ENCODE data around the gene SAMD4B.
A peak's percentile ranks its signal among the peaks of the same experiment; 100 is the strongest.
"Not testable (repeated sequence)": the region's sequence is repeated elsewhere in the genome, so short reads cannot be mapped to it uniquely, and the experiment has no call there.

Gene SAMD4B
- 38.5 to 42.0 reads per million in 2 donors for total RNA-seq

DNA sequence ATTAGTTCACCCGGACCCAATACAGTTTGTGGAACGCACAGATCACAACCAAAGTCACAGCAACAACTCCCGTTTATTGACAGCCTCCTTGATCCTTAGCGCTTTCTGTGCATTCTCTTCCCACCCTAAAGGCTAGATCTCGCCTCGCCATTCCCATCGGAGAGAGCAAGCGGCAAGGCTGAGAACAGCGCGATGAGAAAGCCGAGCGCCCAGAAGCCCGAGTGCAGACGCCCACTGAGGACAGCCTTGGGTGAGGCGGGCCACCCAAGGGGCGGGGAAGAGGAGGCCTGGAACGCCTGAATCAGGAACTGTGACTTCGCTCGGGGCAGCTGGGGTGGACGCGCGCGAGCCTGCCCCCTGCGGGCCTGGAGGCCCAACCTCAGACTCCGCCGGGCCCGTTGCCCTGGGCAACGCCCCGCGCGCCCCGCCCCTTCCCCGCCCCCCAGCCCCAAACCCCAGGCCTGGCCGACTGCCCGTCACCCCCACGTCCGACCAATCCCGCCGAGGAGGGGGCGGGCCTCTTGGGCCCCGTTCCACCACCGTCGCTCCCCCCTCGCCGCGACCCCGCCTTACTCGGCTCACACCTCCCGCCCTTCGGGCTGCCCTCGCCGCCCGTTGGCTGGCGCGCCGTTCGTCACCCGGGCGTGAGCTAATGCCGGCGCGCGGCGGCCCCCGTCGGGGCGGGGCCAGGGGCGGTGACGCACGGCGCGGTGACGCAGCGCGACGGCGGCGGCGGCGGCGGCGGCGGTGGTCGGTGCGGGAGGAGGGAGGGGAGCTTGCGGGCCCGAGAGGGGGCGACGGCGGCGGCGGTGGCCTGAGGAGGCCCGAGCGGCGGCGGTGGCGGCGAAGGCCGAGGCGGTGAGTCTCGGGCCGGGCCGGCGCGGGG is at the start of gene SAMD4B:
TSS of gene SAMD4B (plus strand) at position 703 of the 886 bp plus-strand sequence. CDS start 14,473 bp downstream, outside the sequence.
- peak; percentile 98 for DNase-seq

GRCh38 chr19:39293394-39293793 is 48.8 kb upstream of the SAMD4B start:
- DNase-seq: no peak

- no peak for DNase-seq
Observed at GRCh38 chr19:39296055-39296645, 46.1 kb upstream of the SAMD4B start, which contains the start of gene IFNL1. TSS of gene IFNL1 (plus strand) at chr19:39296407. CDS start at chr19:39296422, 15 bp downstream.

DNA sequence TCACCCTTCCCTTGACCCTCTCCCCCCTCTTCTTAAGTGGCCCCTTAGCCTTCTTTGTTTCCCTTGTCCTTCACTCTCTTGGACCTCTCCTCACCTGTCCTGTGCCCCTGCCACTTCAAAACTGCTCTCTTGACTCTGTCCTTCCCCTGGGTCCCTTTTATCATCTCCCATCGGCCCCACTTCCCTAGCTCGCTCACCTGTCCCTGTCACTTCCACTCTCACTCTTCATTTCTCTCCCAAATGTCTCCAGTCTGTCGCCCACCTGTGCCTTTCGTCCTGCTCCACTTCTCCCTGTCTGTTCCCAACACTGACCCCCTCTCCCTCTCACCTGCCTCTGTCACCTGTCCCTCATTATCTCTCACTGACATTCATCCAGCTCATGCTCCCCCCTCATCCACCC is 45.3 kb upstream of the SAMD4B start:
- DNase-seq: no peak

DNA sequence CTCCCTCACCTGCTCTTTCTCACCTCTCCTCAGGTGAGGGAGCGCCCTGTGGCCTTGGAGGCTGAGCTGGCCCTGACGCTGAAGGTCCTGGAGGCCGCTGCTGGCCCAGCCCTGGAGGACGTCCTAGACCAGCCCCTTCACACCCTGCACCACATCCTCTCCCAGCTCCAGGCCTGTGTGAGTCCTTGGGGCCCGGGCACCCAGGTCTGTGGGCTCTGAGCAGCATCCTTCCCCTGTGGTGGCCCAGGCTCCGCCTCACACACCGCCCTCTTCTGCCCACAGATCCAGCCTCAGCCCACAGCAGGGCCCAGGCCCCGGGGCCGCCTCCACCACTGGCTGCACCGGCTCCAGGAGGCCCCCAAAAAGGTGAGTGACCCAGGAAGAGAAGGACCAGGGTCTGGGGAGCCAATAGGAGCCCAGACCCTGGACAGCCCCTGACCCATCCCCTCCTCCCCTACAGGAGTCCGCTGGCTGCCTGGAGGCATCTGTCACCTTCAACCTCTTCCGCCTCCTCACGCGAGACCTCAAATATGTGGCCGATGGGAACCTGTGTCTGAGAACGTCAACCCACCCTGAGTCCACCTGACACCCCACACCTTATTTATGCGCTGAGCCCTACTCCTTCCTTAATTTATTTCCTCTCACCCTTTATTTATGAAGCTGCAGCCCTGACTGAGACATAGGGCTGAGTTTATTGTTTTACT is 44.1 kb upstream of the SAMD4B start:
- peak; percentile 43 for DNase-seq

GRCh38 chr19:39299404-39299803 is 42.8 kb upstream of the SAMD4B start:
- DNase-seq: no peak

- DNase-seq: no peak
Observed at GRCh38 chr19:39299832-39300231, 42.4 kb upstream of the SAMD4B start.

GRCh38 chr19:39301021-39301420 is 41.2 kb upstream of the SAMD4B start:
- DNase-seq: no peak

DNA sequence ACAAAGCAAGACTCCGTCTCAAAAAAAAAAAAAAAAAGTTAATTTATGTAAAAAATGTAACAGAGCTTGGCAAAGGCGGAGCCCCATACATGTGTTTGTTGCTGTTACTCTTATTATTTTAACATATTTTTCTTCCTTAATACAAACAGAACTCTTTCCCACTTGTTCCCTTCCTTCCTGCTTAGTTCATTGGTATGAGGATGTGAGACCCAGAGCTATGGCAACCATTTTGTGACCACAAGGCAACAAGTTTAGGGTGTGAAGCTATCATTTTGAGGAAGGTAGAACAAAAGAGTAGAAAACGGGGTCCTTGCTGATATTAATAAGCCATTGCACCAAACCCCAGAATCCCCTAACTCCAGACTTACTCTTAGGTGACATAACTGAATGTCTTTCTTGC is 40.7 kb upstream of the SAMD4B start:
- no peak for DNase-seq

DNA sequence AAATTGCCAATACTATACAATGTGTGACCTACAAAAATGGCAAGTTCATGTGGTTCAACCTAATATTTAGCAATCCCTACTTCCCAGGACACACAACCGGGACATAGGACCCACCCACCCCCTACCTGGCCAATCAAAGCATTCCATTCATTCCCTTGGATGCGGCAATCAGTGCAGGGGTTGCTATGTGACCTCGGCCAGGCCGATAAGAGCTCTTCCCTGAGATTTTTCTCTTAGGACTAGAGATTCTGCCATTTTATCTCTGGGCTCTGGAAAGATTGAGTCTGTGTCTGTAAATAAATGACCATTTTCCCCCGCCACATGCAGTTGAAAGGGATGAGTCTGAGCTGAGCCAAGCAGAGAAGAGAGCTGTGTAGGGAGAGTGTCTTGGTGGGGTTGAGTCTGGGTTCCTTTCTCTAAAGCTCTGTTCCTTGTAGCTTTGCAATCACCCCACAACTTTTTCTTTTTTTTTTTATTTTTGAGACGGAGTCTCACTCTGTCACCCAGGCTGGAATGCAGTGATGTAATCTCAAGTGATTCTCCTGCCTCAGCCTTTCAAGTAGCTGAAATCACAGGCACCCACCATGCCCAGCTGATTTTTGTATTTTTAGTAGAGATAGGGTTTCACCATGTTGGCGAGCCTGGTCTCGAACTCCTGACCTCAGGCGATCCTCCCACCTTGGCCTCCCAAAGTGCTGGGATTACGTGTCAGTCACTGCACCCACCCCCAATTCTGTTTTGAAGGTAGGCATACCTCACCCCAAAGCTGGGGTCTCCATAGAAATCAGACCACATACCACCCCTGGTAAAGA is 38.6 kb upstream of the SAMD4B start:
- no peak for DNase-seq

DNA sequence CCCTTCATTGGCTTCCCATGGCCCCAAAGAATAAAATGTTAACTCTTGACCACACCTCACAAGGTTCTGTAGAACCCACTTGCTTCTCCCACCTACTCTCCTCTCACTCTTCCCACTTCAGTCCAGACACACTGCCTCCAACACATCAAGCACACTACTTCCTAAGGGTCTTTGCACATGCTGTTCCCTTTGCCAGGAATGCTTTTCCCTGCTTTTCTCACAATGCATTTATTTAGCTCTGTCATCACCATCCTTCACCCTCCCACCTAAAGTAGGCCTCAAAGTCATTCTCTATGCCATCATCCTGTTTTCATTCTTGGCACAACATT is 38.1 kb upstream of the SAMD4B start:
- DNase-seq: no peak

DNA sequence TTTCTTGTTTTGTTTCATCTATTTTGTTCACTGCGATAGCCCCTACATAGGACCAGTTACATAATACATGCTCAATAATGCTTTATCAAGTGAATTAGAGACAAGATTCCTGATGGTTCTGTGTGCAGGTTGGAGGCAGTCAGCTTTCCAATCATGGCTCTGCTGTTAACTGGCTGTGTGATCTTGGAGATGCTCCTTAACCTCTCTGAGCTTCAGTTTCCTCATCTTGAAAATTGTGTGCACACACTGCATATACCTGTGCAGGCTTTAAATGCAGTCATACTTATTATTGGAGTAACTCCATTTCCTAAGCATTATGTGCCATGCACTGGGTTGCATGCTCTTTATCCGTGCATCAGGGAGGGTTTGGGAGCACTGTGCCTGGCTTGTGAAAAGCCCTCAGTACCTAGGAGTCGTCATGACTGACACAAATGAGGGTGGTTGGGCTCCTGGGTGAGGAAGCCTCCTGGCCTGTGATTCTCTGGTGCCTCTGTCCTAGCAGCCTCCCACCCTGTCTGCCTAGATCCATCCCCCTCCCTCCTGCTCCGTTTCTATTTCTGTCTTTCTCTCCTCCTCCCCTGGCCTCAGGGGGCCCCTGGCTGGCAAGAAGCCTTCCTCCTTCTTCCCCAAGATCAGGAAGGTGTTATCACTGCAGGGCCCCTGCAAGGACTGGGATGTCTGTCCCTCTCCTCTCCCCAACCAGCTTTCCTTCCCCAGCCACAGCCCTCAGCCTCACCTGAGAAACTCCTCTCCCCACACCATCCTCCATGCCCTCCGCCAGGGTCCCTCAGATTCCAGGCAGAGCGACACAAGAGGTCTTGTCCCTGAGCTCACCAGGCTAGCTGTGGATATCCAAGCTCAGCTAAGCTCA is 37.3 kb upstream of the SAMD4B start:
- DNase-seq: no peak

- DNase-seq: no peak
Observed at GRCh38 chr19:39306075-39306474, 36.1 kb upstream of the SAMD4B start.

GRCh38 chr19:39307046-39307821 is 35.0 kb upstream of the SAMD4B start:
- DNase-seq: no peak

GRCh38 chr19:39307822-39308530 is 34.2 kb upstream of the SAMD4B start:
- no peak for DNase-seq

DNA sequence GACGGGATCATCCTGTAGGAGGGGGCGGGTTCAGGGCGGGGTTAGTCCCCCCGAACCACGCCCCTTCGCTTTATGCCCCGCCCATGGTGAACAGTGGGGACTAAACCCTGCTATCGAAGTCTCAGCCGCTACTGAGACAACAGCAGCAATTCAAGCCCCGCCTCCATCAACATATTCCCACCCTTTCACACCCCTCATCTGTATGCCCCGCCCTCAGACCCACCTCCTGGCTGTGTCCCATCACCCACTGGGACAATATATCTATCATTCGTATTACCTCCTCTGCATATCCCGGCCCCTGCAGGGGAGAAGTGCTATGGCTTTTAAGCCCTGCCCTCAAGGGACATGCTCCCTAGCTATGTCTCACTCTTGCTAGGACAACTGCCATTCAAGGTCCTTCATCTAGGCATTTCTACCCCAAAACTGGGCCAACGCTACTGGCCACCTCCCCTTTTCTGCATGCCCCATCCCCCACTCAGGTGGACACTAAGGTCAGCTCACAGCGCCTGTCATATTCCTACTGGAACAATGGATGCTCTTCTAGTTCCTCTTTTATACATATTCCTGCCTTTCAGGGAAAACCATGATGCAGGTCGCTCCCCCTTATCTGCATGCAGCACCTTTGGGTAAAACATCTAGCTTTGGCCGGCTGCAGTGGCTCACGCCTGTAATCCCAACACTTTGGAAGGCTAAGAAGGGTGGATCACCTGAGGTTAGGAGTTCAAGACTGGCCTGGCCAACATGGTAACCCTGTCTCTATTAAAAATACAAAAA is 33.5 kb upstream of the SAMD4B start:
- no peak for DNase-seq

GRCh38 chr19:39309305-39309670 is 32.9 kb upstream of the SAMD4B start:
- not testable (repeated sequence) for DNase-seq

GRCh38 chr19:39310558-39311311 is 31.5 kb upstream of the SAMD4B start:
- DNase-seq: no peak
